IMR-90 (cell line): ENCODE data around the gene KDM2A. TPM values are rescaled to one million over a fixed set of nuclear protein-coding genes. Genes with fewer than 3 reads are reported as not detected.

Source experiments
- BHLHE40 ChIP-seq: fragments of 150-350 bp; IDR thresholded peaks from 2 replicates; pipeline ENCODE4 v1.6.1; 2016; ENCODE audit warnings: mild to moderate bottlenecking, low read depth, low read length
- FOS ChIP-seq: fragments of 150-350 bp; IDR thresholded peaks from 2 replicates; pipeline ENCODE4 v1.6.1; 2016; ENCODE audit warnings: low read depth, low read length
- RAD21 ChIP-seq: IDR thresholded peaks from 2 replicates; pipeline ENCODE4 v1.6.1; 2012; ENCODE audit warnings: low read length, improper control_type of control experiment
- polyA plus RNA-seq, 3 experiments: library from polyadenylated mRNA; depleted of rRNA; stranded (reverse); fragments of >200 nt; gene quantifications; 2 replicates each; pipeline ENCODE4 v1.2.3, GENCODE V29; 2012; ENCODE audit warnings: low replicate concordance in 1 of 3
- total RNA-seq: library from RNA; depleted of rRNA; stranded (reverse); fragments of >200 nt; gene quantifications from 2 replicates; pipeline ENCODE4 v1.2.3, GENCODE V29; 2012

Gene KDM2A
- total and polyA plus RNA-seq, 2 of the 4 experiments (the other 2 are of a cell fraction): 26.7 to 42.6 TPM

GRCh38 chr11:67269401-67270255 lies 150.6 kb downstream of the KDM2A start (continued):
- TF ChIP-seq BHLHE40 (no peak), RAD21 (no peak), FOS (no peak)
